Hepatocyte (in vitro differentiated cells): ENCODE measurements around the gene FIZ1. TPM values are rescaled to one million over a fixed set of nuclear protein-coding genes. Genes with fewer than 3 reads are reported as not detected.

Experiments used
- DNase-seq: peaks from one replicate; pipeline ENCODE4 v3.0.0-alpha.2; 2016; ENCODE audit warnings: low spot score
- H2AFZ ChIP-seq: fragments of 200-600 bp; sonication (generic); 2 replicates; pipeline ENCODE4 v1.6.0; 2016; ENCODE audit warnings: antibody characterized with exemption, mild to moderate bottlenecking
- H3K27ac ChIP-seq: fragments of 200-600 bp; sonication (generic); 2 replicates; pipeline ENCODE4 v1.5.1; 2016; ENCODE audit warnings: mild to moderate bottlenecking
- H3K27me3 ChIP-seq: fragments of 200-600 bp; sonication (generic); 2 replicates; pipeline ENCODE4 v1.6.1; 2016
- H3K36me3 ChIP-seq: fragments of 200-600 bp; sonication (generic); replicated peaks from 2 replicates; pipeline ENCODE4 v1.5.1; 2016; ENCODE audit warnings: low read depth; ENCODE audit not compliant: insufficient read depth
- H3K4me1 ChIP-seq: fragments of 200-600 bp; sonication (generic); 2 replicates; pipeline ENCODE4 v1.5.1; 2016; ENCODE audit warnings: mild to moderate bottlenecking, moderate library complexity; ENCODE audit not compliant: insufficient read depth
- H3K4me2 ChIP-seq: fragments of 200-600 bp; sonication (generic); 2 replicates; pipeline ENCODE4 v1.6.0; 2016
- H3K4me3 ChIP-seq: fragments of 200-600 bp; sonication (generic); 2 replicates; pipeline ENCODE4 v1.5.1; 2016; ENCODE audit warnings: mild to moderate bottlenecking
- H3K79me2 ChIP-seq: fragments of 200-600 bp; sonication (generic); 2 replicates; pipeline ENCODE4 v1.6.0; 2017; ENCODE audit warnings: mild to moderate bottlenecking
- H3K9me2 ChIP-seq: fragments of 200-600 bp; sonication (generic); replicated peaks from 2 replicates; pipeline ENCODE4 v1.6.0; 2017; ENCODE audit warnings: mild to moderate bottlenecking; ENCODE audit not compliant: insufficient read depth
- H3K9me3 ChIP-seq: fragments of 200-600 bp; sonication (generic); 2 replicates; pipeline ENCODE4 v1.5.1; 2016; ENCODE audit warnings: low read depth, mild to moderate bottlenecking
- H4K20me1 ChIP-seq: fragments of 200-600 bp; sonication (generic); 2 replicates; pipeline ENCODE4 v1.6.0; 2016; ENCODE audit warnings: mild to moderate bottlenecking; ENCODE audit not compliant: insufficient read depth, poor library complexity, severe bottlenecking
- CTCF ChIP-seq: fragments of 200-600 bp; sonication (generic); IDR thresholded peaks from 2 replicates; pipeline ENCODE4 v1.5.1; 2016; ENCODE audit warnings: antibody characterized with exemption, mild to moderate bottlenecking; ENCODE audit not compliant: poor library complexity
- EZH2 ChIP-seq: fragments of 200-600 bp; sonication (generic); IDR thresholded peaks from 2 replicates; pipeline ENCODE4 v1.6.1; 2016; ENCODE audit warnings: antibody characterized with exemption, mild to moderate bottlenecking, borderline replicate concordance
- EZH2phosphoT487 ChIP-seq: fragments of 200-600 bp; sonication (generic); IDR thresholded peaks from one replicate; pipeline ENCODE4 v1.6.1; 2018; ENCODE audit warnings: antibody characterized with exemption, mild to moderate bottlenecking, low read depth, moderate library complexity; ENCODE audit not compliant: unreplicated experiment, severe bottlenecking
- WGBS: methylation state at CpG from one replicate; pipeline ENCODE4 v1.1.6; 2016; ENCODE audit warnings: low lambda C conversion rate; ENCODE audit errors: missing lambda C conversion rate; 5-methylcytosine and 5-hydroxymethylcytosine counted together
- polyA plus RNA-seq: library from polyadenylated mRNA; unstranded; fragments of >200 nt; fragmentation: Nextera tagmentation; extraction: Ambion mirVana; gene quantifications from 2 replicates; pipeline ENCODE4 v1.2.1, GENCODE V29; 2016
- total RNA-seq: library from RNA; depleted of rRNA; stranded (reverse); fragments of >200 nt; gene quantifications from 2 replicates; pipeline ENCODE4 v1.2.3, GENCODE V29; 2014

The FIZ1 gene
- total and polyA plus RNA-seq, 2 experiments from 2014 or later, result 3.8 to 16.4 TPM

GRCh38 chr19:55632463-55632834 is 33.1 kb upstream of the FIZ1 start:
- H3K9me3 ChIP-seq, result no peaks in the 10 kb centered on the region
- WGBS, result 31% methylated on average over 3 of the region's 3 CpGs
- H3K27ac ChIP-seq, result no peak overlapping the region
- no peaks in the 10 kb centered on the region for H3K36me3 ChIP-seq
- no peaks in the 10 kb centered on the region for H3K27me3 ChIP-seq
- no peaks in the 10 kb centered on the region for H3K9me2 ChIP-seq
- TF ChIP-seq EZH2phosphoT487, result no peak
- TF ChIP-seq CTCF, result peak; percentile 79
- TF ChIP-seq EZH2, result no peak
- no peak overlapping the region for H2AFZ ChIP-seq
- peaks cover 28% of the 10 kb centered on the region for H3K79me2 ChIP-seq
- DNase-seq, result peak; percentile 98
- H3K4me1 ChIP-seq, result peaks cover 7% of the 10 kb centered on the region
- no peak overlapping the region for H3K4me3 ChIP-seq
- H3K4me2 ChIP-seq, result no peak overlapping the region
- no peaks in the 10 kb centered on the region for H4K20me1 ChIP-seq

GRCh38 chr19:55626350-55626749 is 27.0 kb upstream of the FIZ1 start:
- no peak overlapping the region for H2AFZ ChIP-seq
- H3K9me3 ChIP-seq, result no peaks in the 10 kb centered on the region
- peaks cover 5% of the 10 kb centered on the region for H4K20me1 ChIP-seq
- TF ChIP-seq EZH2phosphoT487, result no peak
- no peak for TF ChIP-seq EZH2
- TF ChIP-seq CTCF, result no peak
- no peaks in the 10 kb centered on the region for H3K9me2 ChIP-seq
- H3K79me2 ChIP-seq, result peaks cover 14% of the 10 kb centered on the region
- no peak overlapping the region for H3K4me2 ChIP-seq
- H3K27ac ChIP-seq, result no peak overlapping the region
- 95% methylated on average over 11 of the region's 11 CpGs for WGBS
- no peaks in the 10 kb centered on the region for H3K27me3 ChIP-seq
- no peak for DNase-seq
- peaks cover 4% of the 10 kb centered on the region for H3K4me1 ChIP-seq
- no peaks in the 10 kb centered on the region for H3K36me3 ChIP-seq
- H3K4me3 ChIP-seq, result no peak overlapping the region

GRCh38 chr19:55625004-55625326 is 25.6 kb upstream of the FIZ1 start:
- no peaks in the 10 kb centered on the region for H3K27me3 ChIP-seq
- H3K4me3 ChIP-seq, result peak overlapping the region; percentile 32
- H2AFZ ChIP-seq, result peak overlapping the region; percentile 56
- H3K4me2 ChIP-seq, result peak overlapping the region; percentile 79
- H3K9me2 ChIP-seq, result no peaks in the 10 kb centered on the region
- peaks cover 14% of the 10 kb centered on the region for H3K79me2 ChIP-seq
- peaks cover 5% of the 10 kb centered on the region for H4K20me1 ChIP-seq
- H3K4me1 ChIP-seq, result peaks cover 4% of the 10 kb centered on the region
- DNase-seq, result no peak
- H3K27ac ChIP-seq, result peak overlapping the region; percentile 93
- 73% methylated on average over 11 of the region's 11 CpGs for WGBS
- H3K36me3 ChIP-seq, result no peaks in the 10 kb centered on the region
- no peaks in the 10 kb centered on the region for H3K9me3 ChIP-seq
- no peak for TF ChIP-seq EZH2
- no peak for TF ChIP-seq CTCF
- TF ChIP-seq EZH2phosphoT487, result no peak
